ENCODE data around the gene HYAL2.
"Not testable (repeated sequence)": the region's sequence is repeated elsewhere in the genome, so short reads cannot be mapped to it uniquely, and the experiment has no call there.

Gene HYAL2

GRCh38 chr3:50312041-50312440 lies 10.5 kb downstream of the HYAL2 start:
- DNase-seq (ENCODE audit: low read depth in 2 of 2) = not testable (repeated sequence)

- no peak for DNase-seq (ENCODE audit: low read depth in 2 of 2)
Measured at GRCh38 chr3:50304601-50305000, 17.9 kb downstream of the HYAL2 start.

- DNase-seq (ENCODE audit: low read depth in 2 of 2) = no peak
Measured at GRCh38 chr3:50303013-50303815, 19.3 kb downstream of the HYAL2 start, which contains the start of gene HYAL1. TSS of gene HYAL1 (minus strand) at chr3:50303574. CDS start at chr3:50302956, 618 bp downstream.

- DNase-seq (ENCODE audit: low read depth in 2 of 2) = no peak
Measured at GRCh38 chr3:50302095-50303012, 20.2 kb downstream of the HYAL2 start.

- DNase-seq (ENCODE audit: low read depth in 2 of 2) = no peak
Measured at GRCh38 chr3:50300681-50301254, 21.8 kb downstream of the HYAL2 start.

GRCh38 chr3:50299929-50300680 lies 22.4 kb downstream of the HYAL2 start:
- no peak for DNase-seq (ENCODE audit: low read depth in 2 of 2)

GRCh38 chr3:50299638-50299928 lies 23.0 kb downstream of the HYAL2 start:
- DNase-seq (ENCODE audit: low read depth in 2 of 2) = no peak

GRCh38 chr3:50298836-50299637 lies 23.5 kb downstream of the HYAL2 start, which contains the start of the genes HYAL3 and NAA80:
TSS of gene HYAL3 (minus strand) at chr3:50299405. CDS start at chr3:50295602, 3,803 bp downstream.
TSS of gene NAA80 (minus strand) at chr3:50299405. CDS start at chr3:50297463, 1,942 bp downstream.
- peak; percentile 98 for DNase-seq (ENCODE audit: low read depth in 2 of 2)

- no peak for DNase-seq (ENCODE audit: low read depth in 2 of 2)
Measured at GRCh38 chr3:50297896-50298725, 24.4 kb downstream of the HYAL2 start.

GRCh38 chr3:50297384-50297775 lies 25.2 kb downstream of the HYAL2 start:
- DNase-seq (ENCODE audit: low read depth in 2 of 2) = no peak

GRCh38 chr3:50296721-50297383 lies 25.7 kb downstream of the HYAL2 start:
- DNase-seq (ENCODE audit: low read depth in 2 of 2) = no peak

- no peak for DNase-seq (ENCODE audit: low read depth in 2 of 2)
Measured at GRCh38 chr3:50295553-50296431, 26.8 kb downstream of the HYAL2 start.

GRCh38 chr3:50294492-50295403 lies 27.8 kb downstream of the HYAL2 start:
- DNase-seq (ENCODE audit: low read depth in 2 of 2) = no peak

GRCh38 chr3:50294089-50294488 lies 28.5 kb downstream of the HYAL2 start:
- no peak for DNase-seq (ENCODE audit: low read depth in 2 of 2)

- DNase-seq (ENCODE audit: low read depth in 2 of 2) = no peak
Measured at GRCh38 chr3:50293079-50293801, 29.3 kb downstream of the HYAL2 start.

Measured in stimulated activated CD8-positive, alpha-beta memory T cell treated with anti-CD3 and anti-CD28 coated beads, Interleukin-7, amount 100 ng/mL, for 1 hour (primary cell).